HG02759 (cell line): ENCODE data around the gene SHBG.
"Not testable (repeated sequence)": the region's sequence is repeated elsewhere in the genome, so short reads cannot be mapped to it uniquely, and the experiment has no call there.

Experiments used
- ATAC-seq: cut with Tn5 transposase; IDR thresholded peaks from one replicate; pipeline ENCODE4 v1.9.1; 2021; ENCODE audit warnings: mild to moderate bottlenecking, moderate library complexity; ENCODE audit not compliant: unreplicated experiment

Gene SHBG, protein sequence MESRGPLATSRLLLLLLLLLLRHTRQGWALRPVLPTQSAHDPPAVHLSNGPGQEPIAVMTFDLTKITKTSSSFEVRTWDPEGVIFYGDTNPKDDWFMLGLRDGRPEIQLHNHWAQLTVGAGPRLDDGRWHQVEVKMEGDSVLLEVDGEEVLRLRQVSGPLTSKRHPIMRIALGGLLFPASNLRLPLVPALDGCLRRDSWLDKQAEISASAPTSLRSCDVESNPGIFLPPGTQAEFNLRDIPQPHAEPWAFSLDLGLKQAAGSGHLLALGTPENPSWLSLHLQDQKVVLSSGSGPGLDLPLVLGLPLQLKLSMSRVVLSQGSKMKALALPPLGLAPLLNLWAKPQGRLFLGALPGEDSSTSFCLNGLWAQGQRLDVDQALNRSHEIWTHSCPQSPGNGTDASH

GRCh38 chr17:7629939-7630571 lies at the start of gene SHBG:
TSS of gene SHBG (plus strand) at chr17:7630135. CDS start at chr17:7630173, 38 bp downstream.
- no peak for ATAC-seq

DNA sequence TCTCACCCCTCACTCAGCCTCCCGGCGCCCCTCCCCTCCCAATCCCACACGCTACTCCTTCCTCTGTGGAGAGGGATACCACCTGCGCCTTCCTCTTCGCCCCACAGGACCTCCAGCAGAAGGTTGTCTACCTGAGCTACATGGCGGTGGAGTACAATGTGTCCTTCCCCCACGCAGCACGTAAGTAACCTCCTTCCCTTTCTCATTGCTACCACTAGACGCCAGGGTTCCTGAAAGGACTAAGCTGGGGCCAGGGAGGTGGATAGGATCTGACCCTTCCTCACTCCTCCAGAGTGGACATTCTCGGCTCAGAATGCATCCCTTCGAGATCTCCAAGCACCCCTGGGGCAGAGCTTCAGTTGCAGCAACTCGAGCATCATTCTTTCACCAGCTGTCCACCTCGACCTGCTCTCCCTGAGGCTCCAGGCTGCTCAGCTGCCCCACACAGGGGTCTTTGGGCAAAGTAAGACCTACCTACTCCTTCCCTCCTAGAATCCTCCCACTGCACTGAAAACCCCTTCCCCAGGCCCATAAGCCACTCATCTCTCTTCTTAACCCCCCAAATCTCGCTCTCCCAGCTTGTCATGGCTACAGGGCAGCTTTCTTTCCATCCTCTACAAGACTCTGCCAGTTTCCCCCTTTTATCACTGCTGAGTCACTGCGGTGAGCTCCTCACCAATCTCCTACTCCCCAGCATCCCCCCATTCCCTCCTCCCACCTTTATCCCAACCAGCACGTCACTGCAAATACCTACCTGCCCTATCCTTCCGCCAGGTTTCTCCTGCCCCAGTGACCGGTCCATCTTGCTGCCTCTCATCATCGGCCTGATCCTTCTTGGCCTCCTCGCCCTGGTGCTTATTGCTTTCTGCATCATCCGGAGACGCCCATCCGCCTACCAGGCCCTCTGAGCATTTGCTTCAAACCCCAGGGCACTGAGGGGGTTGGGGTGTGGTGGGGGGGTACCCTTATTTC lies 49.0 kb upstream of the SHBG start:
- no peak for ATAC-seq

- ATAC-seq = no peak
Measured at GRCh38 chr17:7582396-7583252, 47.3 kb upstream of the SHBG start.

- peak; percentile 73 for ATAC-seq
Measured at GRCh38 chr17:7583253-7584109, 46.5 kb upstream of the SHBG start, which contains the start of gene MPDU1. TSS of gene MPDU1 (plus strand) at chr17:7583852. CDS start at chr17:7583863, 11 bp downstream.

DNA sequence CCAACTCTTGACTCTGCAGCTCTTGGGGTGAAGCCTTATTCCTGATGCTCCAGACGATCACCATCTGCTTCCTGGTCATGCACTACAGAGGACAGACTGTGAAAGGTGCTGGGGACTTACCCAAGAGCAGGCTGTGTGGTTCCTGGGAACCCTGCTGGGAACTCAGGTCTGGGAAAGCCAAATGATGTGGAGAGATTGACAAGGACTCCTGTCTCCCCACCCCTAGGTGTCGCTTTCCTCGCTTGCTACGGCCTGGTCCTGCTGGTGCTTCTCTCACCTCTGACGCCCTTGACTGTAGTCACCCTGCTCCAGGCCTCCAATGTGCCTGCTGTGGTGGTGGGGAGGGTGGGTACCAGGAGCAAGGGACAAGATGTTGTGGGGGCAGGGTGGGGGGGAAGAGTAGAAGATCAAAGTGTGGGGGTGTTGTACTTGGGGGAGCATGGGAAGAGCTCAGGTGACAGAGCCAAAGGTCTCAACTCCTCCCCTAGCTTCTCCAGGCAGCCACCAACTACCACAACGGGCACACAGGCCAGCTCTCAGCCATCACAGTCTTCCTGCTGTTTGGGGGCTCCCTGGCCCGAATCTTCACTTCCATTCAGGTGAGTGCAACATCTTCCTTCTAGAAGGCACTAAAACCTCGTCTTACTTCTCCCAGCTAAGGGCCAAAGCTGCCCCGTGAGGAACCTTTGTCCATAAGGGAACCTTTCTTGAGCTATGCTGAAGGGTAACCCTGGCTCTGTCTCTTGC lies 43.1 kb upstream of the SHBG start:
- ATAC-seq = no peak

GRCh38 chr17:7587420-7588151 lies 42.3 kb upstream of the SHBG start:
- no peak for ATAC-seq

DNA sequence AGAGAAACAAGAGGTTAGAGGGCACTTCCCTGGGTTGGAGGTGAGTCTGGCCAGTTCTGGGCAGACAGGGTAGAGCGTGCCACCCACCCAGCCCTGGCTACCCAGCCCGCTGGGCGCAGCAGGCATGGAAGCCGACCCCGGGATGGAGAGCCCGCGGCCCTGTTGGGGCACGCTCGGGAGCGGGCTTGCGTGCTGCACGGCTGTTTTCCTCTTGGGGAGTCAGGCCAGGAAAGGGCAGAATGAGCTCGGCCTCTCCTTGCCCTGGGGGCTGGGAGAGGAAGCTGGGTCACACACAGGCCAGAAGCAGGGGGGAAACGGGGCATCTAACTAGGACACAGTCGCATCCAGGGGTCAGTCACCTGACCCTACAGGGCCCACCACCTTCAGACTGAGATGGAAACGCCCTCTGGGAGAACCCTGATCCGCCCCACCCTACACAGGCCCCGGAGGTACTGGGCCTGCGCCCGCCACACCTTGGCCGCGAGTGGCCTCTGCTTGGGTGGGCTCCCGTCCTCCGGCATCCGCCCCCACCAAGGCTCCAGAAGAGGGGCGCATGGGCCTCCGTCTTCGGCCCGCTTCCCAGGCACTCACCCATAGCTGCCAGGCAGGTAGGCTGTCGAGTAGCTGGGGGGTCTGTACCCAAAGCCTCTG lies 41.3 kb upstream of the SHBG start:
- no peak for ATAC-seq

DNA sequence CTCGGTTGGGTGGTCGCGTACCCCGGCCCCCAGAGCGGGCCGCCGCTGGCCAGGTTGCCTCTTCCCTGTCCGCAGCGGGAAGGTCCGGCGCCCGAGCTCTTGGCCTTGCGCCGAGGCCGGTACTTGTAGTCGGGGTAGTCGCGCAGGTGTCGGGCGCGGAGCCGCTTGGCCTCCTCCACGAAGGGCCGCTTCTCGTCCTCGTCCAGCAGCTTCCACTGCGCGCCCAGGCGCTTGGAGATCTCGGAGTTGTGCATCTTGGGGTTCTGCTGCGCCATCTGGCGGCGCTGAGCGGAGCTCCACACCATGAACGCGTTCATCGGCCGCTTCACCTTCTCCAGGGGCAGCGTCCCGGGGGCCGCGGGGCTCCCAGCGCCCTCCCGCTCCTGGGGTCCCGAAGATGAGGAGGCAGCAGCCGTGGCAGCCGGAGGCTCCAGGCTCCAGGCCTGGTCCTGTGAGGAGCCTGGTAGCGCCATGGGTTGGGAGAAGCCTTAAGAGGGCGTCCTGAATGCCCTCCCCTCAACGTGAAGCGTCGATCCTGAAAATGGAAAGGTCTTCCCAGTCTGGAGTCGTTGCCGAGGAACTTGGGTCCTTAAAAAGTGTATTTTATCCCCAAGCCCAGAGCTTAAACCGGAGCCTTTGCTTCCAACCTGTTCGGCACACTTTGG lies 40.6 kb upstream of the SHBG start:
- peak; percentile 48 for ATAC-seq

DNA sequence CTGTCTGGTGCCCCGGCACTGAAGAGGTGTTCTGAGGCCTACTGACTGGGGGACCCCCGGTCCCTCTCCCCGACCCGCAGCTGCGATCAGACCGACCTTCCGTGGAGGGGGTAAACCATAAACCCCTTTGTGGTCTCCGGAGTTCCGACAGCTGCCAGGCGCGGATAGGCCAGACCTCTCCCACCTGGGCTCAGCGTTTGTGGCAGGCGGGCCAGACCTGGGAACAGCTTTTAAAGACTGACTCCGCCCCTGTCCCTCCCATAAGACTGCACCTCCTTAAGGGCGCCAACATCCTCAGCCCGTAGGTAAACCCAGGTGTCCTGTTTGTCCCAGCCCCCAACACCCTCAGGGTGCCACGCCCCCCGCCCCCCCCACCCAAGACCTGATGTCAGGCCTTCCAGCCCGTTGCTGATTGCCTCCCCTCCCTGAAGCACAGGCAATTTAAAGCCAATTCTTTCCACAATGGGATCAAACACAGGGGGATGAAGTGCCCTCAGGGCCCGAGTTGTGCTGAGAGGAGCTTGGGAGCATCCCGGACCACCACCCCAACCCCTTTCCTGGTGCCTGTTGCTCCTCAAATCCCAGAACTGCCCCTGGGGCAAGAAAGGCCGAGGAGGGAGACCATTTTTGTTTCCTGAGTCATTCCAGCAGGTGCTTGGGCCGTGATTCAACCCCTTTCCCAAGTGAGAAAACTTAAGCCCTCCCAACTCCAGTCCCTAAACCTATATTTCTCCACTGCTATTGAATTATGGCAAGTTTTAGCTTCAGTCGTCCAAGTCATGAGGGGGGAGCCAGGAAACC lies 39.8 kb upstream of the SHBG start, which contains the start of gene SOX15:
SOX15 (minus strand) TSS at position 204 of the 801 bp plus-strand sequence. CDS start 418 bp downstream, outside the sequence.
- ATAC-seq = no peak

- no peak for ATAC-seq
Measured at GRCh38 chr17:7590743-7591142, 39.2 kb upstream of the SHBG start.

DNA sequence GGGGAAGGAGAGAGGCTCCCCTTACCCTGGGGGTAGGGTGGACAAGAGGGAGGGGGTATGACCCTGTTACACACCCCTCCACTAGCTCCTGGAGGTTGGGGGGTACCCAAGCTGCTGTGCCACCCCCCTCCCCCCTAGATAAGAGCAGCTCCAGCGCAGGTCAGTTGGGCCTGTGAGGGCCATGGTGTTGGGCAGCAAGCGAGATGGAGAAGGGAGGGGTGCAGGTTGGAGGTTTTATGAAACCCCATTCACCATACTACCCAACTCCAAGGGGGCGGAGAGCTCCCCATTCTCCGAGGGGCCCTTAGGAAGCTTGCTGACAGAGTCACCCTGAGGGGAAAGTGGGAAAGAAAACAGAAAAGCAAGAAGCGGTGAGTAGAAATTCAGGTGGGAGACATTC lies 38.3 kb upstream of the SHBG start:
- ATAC-seq = no peak

DNA sequence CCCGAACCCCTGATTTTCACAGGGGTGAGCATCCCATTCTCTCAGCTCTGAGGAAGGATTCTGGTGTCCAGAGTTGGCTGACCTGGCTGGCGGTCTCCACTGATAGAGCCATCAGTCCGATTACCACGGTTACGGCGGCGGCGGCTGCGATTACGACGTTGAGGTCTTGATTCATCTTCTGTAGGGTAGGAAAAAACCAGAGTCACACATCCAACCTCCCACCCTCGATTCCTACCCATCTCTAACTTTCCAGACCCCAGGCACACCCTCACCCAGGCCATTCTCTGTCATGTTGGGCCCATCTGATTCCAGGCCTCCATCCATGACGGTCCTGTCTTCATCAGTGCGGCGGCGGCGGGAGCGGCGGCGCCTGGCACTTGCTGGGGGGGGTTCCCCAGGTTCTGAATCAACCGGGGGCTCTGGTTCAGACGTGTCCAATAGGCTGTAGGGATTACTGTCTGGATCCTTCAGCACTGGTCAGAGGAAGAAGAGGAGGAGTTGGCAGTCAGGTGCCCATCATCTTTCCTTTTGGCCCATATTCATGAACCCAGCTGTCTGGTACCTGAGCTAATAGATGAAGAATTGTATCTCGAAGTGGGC lies 37.4 kb upstream of the SHBG start:
- no peak for ATAC-seq

DNA sequence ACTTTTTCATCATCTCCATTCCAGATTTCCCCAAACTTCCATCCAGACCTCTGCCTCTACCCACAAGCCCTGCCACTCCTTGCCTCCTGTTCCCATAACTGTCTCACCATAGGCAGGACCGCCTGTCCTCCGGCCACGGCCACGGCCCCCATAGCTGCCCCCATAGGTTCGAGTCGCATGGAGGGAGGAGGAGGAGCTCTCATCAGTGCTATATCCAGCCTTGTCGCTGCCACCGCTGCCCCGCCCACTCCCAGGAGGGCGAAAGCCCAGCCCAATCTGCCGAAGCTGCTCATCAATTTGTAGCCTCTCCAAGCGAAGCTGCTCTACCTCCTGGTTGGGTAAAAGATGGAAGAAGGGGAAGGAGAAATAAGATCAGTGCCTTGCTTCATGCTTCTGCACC lies 36.6 kb upstream of the SHBG start:
- ATAC-seq = no peak

- not testable (repeated sequence) for ATAC-seq
Measured at GRCh38 chr17:7597561-7597960, 32.4 kb upstream of the SHBG start.

DNA sequence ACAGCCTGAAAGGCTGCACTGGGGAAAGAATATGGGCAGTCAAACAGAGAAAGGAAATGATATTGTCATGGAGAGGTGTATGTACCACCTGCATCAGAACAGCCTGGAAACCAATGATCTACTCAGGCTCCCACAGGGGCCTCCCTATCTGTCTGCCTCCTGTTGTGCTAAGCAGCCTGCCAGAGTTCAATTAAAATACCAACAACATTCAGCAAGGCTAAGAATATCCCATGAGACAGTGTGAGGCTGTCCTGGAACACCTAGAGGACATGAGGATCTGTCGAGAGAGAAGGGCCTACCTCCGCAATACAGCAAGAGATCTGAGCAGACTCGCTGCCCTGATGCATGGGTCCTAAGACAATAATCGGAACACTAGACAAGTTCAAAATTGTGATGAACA lies 23.7 kb upstream of the SHBG start:
- no peak for ATAC-seq

GRCh38 chr17:7610641-7611040 lies 19.3 kb upstream of the SHBG start:
- ATAC-seq = no peak
